ENCODE measurements around the gene EPHA6.

EPHA6 gene

DNA sequence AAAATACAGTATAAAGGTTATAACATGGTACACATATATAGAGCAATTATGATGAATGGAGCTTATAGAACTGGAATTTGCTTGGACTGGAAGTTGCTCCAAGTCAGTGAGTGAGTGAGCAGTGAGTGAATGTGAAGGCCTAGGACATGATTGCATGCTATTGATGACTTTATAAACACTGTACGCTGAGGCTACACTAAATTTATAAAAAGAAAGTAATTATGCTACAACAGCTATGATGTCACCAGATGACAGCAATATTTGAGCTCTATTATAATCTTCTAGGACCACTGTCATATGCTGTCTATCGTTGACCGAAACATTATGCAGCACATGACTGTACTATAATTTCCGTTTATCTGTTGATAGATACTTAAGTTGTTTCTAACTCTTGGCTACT is 463.3 kb downstream of the EPHA6 start:
- no peak for DNase-seq (ENCODE audit: low spot score)

DNA sequence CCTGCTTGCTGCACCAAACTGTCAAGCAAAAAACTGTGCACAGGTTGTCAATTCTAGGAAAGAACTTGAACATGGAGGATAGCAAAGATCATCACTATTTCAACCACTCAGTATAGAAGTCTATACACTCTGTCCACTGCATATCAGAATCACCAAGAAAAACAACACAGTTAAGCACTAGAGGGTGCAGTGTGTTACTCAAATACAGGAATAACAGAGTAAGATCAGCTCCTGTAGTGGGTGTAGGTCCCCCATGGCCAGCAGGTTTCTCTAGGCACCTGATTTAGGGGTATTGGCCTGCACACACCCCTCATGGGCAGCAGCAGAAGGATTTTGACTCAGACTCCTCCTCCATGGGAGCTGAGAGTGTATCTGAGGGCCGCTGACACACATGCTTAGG is 464.1 kb downstream of the EPHA6 start:
- no peak for DNase-seq (ENCODE audit: low spot score)

DNA sequence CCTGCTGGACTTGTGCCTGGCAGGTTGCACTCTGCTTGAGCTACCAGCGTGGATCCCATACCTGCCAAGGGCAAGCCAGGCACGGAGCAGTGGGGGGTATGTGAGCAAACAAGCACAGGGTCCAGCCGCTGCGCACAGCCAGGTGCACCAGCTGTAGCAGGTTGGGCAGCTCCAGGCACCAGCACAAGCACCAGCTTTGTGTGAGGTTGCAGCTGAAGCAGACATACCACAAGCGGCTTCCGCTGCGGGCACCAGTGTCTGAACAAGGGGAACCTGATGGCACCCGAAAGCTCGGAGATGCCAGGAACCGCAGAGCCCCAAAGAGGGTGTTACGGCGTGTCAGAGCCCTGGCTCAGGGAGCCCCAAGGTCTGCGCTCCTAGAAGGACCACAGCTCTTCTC is 477.5 kb downstream of the EPHA6 start:
- no peak for DNase-seq (ENCODE audit: low spot score)

DNA sequence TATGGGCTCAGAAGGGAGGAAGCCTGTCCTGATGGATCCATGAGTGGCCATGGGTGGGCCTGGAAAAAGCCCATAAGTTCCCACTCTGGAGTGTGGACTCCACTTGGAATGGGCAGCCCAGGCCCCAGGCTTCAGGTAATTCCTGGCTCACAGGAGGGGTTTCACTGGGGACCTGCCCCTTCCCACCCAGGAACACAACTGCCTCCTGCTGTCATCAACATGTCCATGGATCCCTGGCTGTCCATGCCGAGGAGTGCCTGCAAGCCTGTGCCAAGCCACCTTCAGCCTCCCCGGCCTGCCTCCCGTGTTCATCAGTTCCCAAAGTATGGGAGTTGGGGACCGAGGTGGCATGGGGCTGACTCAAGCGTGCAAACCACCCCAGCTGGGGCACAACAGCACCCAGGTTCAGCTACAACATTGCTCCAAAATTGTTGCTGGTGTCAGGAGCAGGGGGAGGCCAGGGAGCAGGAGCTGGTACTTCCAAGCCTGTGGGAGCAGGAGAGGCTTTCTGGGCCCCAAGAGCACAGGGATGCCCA is 479.3 kb downstream of the EPHA6 start:
- DNase-seq (ENCODE audit: low spot score) = no peak

DNA sequence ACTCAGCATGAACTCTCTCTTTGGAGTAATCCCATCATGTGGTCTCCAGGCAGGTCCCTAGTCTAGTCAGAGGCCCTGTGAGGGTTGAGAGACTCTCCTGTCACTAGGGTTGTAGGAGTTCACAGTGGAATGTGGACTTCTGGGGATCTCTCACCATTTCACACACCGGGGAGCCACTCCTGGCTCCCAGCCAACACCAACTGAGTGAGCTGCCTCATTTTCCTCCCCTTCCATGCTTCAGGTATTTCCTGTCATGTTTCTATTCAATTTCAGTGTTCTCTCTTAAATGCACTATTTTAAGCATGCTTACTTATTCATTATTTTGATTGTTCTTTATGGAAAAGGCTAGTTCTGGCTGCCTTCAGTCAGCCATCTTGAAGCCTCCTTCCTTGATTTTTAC is 482.6 kb downstream of the EPHA6 start:
- DNase-seq (ENCODE audit: low spot score) = no peak

DNA sequence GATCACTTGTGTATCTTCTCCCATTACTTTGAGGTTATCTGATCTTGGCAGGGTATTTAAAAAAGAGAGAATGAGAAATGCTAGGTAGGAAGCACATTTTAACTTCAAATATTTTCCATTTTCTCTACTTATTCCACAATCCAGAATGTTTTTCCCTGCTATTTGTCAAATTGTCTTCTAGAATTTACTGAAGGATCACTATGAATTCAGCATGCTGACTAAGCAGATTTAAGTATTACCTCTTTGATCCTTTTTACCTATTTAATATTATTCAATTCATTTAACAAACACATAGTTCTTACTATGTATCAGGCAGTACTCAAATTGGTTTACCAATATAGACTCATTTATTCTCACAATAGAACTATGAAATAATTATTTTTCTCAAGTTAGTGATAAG is 486.7 kb downstream of the EPHA6 start:
- no peak for DNase-seq (ENCODE audit: low spot score)

DNA sequence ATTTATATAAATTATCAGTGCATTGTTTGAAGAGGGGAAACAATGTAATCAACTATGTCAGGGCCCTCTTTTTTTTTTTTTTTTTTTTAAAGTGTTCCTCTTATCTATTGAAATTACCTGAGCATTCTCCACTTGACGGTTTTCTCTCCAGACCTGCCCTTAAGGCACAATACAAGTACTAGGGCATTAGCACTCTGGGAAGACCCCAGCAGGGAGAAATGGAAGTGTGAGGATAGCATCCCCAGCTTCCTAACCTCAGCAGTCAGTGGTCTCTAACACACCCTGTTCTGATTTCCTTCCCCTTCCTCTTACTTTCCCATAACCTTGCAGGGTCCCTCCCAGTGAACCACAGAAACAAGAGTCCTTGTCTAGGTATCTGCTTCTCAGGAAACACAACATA is 491.8 kb downstream of the EPHA6 start:
- DNase-seq (ENCODE audit: low spot score) = no peak

DNA sequence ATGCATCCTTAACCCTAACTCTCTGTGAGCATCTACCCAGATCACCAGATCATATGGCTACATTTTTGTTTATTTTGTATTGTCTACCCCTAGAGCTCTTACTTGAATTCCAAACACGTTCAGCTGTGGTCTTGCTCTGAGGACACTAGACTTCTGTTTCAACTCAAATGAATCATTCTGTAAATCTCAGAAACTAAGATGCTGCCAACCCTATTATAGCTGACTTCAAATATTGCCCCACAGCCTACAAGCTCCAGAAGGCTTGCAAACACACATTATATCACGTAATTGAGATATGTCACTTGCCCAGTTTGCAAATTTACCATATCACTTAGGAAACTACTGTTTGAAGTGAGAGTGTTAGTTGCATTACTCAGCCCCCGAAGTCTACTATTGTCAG is 524.0 kb downstream of the EPHA6 start:
- DNase-seq (ENCODE audit: low spot score) = no peak

DNA sequence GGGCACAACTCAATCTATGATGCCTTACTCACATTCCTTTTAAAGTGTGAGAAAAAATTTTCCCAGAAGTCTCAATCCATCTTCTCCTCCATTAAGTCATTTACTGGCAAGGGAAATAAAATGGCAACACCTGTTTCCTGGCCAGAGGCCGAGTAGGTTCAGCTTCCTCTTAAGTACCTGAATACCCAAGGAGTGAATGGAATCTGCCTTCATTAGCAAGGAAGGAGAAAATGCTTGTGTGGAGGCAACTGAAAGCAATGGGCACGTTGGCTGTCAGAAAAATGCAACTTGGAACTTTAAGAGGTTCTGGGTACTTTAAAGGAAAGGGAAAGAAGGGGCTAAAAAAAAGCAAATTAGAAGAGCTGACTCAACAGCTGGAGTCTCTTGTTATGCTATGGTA is 526.5 kb downstream of the EPHA6 start:
- no peak for DNase-seq (ENCODE audit: low spot score)

DNA sequence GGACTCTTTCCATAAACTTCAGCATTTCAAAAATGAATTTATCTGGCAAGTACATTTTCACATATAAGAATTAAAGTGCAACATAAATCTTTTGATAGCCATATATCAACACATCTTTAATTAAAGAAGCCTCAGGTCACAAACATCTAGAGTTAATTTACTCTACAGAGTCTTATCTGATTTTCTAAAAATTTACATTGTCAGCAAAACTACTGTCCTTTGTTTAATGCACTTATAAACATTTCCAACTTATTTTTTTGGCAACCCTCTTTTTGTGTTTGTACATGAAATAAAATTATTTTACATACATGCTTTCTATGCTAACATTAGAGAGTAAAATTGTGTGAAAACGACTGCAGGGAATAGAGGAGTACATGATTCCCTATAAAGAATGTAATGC is 533.4 kb downstream of the EPHA6 start:
- no peak for DNase-seq (ENCODE audit: low spot score)

DNA sequence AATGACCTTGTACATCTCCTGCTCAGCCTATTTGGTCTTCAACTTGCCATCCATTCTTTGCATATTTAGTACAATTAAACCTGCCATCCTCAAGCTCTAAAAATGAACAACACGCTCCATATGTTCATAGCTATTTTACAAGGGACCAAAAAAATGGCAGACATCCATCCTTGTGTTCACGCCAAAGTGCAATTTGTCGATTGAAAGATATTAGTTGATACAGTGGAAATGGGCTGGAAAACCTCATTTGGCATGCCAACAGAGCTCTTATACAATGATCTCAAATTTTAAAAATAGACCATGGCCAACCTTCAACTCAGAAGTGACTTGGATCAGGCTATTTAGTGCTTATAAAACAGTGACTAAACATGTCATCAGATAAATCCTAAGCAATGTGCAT is 536.6 kb downstream of the EPHA6 start:
- DNase-seq (ENCODE audit: low spot score) = no peak

DNA sequence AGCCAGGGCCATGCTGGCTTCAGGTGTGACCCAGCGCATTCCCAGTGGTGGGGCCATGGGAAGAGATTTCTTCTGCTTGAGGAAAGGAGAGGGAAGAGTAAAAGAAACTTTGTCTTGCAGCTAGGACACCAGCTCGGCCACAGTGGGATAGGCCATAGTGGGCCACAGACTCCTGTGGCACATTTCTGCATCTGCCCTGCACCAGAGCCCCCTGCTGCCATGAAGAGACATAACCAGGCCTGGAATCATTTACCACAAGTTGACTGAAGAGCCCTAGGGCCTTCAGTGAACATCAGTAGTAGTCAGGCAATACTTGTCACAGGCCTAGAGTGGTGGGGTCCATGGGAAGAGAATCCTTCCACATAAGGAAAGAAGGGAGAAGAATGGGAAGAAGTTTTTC is 538.8 kb downstream of the EPHA6 start:
- no peak for DNase-seq (ENCODE audit: low spot score)

DNA sequence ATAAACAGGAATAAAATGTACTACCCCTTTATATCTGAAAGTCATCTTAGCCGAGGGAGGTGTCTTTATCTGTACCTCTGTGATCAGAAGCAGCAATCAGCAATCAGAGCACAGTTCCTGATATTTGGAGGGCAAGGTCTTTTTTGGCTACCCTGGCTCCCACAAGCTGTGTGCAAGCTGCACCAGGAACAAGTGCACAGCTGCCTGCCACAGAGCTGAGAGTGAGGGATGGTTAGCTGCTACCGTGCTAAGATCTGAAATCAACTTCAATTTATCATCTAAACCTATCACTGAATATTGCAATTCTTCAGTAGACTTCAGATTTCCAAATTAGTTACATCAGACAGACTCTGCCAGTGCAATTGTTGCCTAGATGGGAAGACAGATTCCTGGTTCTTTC is 545.6 kb downstream of the EPHA6 start:
- no peak for DNase-seq (ENCODE audit: low spot score)

DNA sequence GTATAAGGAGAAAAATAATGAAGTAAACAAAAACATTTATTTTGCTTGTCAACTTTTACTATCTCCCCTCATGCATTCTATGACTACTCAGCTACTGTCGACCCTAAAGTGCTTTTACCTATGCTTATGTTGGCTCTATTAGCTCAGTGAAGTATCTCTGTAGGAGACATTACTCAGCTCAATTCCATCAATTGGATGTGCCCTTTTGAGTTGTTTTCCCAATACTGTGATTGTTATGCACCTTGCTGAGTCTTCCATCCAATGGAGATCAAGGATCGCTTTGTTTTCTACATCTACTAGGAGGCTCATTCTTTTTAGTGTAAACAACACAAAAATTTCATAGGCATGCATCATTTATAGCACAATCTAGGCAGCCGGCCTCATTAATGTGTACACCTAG is 546.4 kb downstream of the EPHA6 start:
- DNase-seq (ENCODE audit: low spot score) = no peak

DNA sequence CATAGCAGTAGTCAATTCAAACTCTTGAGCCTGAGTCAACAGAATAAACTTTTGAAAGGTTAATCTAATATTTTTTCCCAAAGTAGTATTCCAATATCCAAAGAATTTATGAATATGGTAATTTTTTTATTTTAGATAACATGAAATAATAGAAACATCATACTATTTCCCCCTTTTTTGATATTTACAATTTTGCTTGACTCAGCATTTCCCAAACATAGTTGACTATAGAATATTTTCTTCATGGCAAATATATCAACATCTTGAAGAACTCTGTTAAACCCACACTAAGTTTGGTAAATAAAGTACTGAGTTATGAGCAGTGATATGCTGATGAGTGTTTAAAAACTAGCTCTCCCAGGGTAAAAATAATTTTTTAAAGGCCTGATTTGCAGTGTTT is 570.2 kb downstream of the EPHA6 start:
- DNase-seq (ENCODE audit: low spot score) = no peak

DNA sequence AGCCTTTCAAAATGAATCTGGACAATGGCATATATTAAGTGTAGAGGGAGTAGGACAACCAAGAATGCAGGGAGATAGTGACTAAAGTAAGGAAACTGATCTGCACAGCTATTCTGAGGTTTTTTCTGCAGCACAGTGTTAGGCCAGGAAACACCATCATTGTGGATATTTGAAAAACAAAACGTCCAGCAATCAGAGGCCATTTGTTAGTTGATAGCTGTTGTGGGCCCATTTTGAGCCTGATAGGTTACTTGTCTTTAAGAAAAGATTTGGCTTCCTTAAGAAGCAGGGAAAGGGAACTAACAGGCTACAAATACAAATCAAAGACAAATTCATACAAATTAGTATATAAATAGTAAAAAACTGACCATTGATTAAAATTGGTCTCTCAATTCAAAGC is 574.4 kb downstream of the EPHA6 start:
- DNase-seq (ENCODE audit: low spot score) = no peak

DNA sequence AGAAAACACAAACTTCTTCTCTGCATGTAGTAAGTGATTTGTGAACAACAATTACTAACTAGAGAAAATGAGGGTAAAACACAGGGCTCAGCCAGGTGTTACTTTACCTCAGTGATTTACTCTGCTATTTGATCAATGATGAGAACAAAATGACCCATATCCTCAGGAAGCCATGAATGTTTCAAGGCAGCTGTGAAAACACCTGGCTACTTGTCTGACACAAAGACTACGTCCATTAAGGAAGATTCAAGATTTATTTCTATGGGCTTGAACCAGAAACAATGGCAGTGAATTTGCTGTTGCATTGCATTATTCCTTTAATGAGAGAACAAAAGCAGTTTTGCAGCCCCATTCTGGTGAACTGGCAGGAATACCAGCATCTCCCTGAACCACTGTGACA is 575.5 kb downstream of the EPHA6 start:
- no peak for DNase-seq (ENCODE audit: low spot score)

DNA sequence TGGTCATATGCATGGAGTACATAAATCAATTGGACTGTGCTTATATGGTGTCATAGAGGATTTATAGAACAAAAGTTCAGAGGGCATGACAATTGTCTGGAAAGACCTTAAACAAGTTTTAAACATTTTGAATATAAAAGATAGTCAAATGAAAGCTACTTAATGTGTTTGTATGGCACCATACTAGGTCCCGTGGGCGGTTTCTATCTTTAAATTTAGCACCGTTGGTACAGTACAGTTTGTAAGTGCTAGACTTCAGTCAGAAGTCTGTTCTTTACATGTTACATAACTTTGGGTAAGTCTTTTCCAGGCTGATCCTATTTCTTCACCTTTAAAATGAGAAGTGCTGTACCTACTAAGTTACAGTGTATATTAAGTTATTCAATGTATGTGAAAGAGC is 576.8 kb downstream of the EPHA6 start:
- DNase-seq (ENCODE audit: low spot score) = no peak

DNA sequence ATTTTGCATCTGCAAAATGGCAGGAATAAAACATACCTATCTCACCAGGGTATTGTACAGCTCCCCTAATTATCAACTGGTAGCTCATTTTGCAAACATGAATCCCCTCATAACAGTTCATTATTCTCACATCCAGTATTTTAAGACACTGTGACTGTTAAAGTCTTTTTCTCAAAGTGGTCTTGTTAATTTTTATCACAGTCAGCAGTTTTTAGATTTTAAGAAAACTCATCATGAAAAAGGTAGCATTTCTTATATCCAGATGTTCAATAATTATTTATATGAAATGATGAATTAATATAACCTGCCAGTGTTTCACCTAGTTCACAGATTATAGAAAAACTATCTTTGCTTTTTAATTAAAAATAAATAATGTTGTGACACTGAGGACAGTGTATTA is 595.2 kb downstream of the EPHA6 start:
- DNase-seq (ENCODE audit: low spot score) = no peak

DNA sequence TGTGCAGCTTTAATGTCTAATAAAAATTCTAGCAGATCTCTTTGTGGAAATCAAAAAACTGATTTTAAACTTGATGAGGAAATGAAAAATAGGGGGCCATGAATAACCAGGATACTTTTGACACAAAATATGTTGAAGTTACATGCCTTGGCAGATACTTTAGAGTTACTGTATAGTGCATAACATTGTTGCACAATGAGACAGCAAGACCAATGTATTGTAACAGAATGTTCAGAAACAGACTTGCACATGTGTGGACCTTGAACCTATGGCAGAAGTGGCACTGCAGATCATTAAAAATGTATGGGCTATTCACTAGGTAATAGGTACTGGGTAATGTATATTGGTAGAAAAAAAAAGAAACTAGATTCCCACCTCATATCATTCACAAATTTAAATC is 607.2 kb downstream of the EPHA6 start:
- no peak for DNase-seq (ENCODE audit: low spot score)

DNA sequence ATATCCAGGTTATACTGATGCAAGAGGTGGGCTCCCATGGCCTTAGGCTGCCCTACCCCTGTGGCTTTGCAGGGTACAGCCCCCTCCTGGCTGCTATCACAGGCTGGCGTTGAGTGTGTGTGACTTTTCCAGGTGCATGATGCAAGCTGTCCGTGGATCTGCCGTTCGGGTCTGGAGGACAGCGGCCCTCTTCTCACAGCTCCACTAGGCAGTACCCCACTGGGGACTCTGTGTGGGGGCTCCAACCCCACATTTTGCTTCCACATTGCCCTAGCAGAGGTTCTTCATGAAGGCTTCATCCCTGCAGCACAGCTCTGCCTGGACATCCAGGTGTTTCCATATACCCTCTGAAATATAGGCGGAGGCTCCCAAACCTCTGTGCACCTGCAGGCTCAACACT is 610.6 kb downstream of the EPHA6 start:
- no peak for DNase-seq (ENCODE audit: low spot score)

DNA sequence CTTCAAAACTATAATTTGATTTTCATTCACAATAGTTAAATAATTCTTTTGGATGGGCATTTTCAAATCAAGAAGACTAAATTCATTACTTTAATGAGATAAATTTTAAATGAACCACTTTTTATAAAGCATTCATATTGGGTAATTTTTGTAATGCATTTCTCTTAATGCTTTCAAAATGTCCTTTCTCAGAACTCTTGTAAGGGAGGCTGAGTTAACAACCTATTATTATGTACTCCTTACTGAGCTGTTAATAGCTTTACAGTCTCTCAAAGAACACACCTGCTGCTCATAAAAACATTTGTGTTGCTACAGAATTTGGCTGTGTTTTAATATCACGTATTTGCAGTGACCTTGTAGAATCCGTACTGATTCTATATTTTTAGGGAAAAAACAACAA is 616.2 kb downstream of the EPHA6 start:
- no peak for DNase-seq (ENCODE audit: low spot score)

DNA sequence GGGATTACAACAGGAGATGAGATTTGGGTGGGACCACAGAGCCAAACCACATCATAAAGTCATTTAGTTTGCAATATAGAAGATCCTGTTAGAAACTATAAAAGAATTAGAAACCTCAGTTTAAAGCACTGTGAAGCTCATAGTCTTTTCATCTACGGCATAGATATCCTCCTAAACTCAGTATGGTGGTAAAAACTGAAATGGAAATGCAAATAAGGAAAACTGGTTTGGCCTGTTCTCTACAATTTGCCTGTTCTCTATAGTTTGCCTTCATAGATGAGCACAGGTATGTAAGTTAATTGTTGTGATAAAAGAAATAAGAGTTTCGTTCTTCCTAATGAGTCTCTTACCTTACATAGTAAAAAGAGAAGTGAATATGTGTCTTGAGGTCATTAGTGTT is 618.5 kb downstream of the EPHA6 start:
- no peak for DNase-seq (ENCODE audit: low spot score)

DNA sequence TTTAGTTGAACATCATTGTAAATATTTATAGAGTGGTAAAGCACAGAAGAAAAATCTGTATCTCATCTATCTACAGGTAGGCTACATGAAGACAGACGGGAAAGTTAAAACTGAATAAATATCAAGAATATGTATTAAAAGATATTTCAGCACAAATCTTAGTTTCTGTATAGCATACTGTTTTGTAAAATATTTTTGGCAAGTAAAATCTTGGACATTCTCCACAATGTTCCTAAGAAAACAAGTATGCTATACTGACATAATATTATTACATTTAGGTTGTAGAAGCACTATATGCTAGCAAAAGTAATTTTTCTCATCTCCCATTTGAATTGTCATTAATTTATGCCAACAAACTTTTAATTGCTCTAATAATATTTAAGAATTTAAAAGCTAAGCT is 623.7 kb downstream of the EPHA6 start:
- DNase-seq (ENCODE audit: low spot score) = no peak

DNA sequence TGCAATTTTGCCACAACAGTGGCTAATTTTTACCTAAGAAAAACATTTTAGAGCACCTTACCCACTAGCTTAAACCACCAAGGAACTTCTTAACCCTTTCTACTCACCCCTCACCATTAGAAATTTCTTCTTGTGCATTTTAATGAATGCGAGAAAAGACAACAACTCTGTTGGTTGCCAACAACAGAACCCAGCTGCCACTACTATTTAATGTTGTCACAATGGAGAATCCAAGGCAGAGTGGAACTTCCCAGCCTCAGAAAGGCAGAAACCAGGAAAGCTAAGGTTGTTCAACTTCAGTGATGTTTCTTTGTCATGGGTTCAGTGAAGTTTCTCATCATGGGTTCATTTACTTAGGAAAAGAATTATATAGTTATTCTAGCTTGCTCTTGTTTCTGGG is 625.0 kb downstream of the EPHA6 start:
- no peak for DNase-seq (ENCODE audit: low spot score)
